Naive thymus-derived CD4-positive, alpha-beta T cell (primary cell): ENCODE data around the gene CPB2. TPM values are rescaled to one million over a fixed set of nuclear protein-coding genes. Genes with fewer than 3 reads are reported as not detected.

Experiments
- ATAC-seq: fragments of 150-1000 bp; cut with Tn5 transposase; 2 replicates; pipeline ENCODE4 v1.10.0; 2021; ENCODE audit warnings: mild to moderate bottlenecking, moderate library complexity
- CTCF ChIA-PET: fragments of 350-600 bp; sonication (Branson Sonifier 250); formaldehyde crosslinking; loops from one replicate; lab custom pipeline; 2021; ENCODE audit warnings: antibody characterized with exemption; lab: Charles Lee
- POLR2A ChIA-PET: fragments of 350-600 bp; sonication (Branson Sonifier 250); formaldehyde crosslinking; loops from one replicate; lab custom pipeline; 2021; ENCODE audit warnings: antibody characterized with exemption, inconsistent platforms; lab: Charles Lee
- DNase-seq, 9 donors: peaks; one replicate each; pipeline versions ENCODE4 v3.0.0 to v3.0.0-alpha.2; 2020 to 2022; ENCODE audit warnings: mixed read lengths in 1 of 9
- H3K27ac ChIP-seq: one replicate; pipeline ENCODE4 v1.7.0; 2013; ENCODE audit warnings: mild to moderate bottlenecking, low read depth, low read length, moderate library complexity
- H3K27me3 ChIP-seq, 2 donors: one replicate each; pipeline ENCODE4 v1.7.0; 2013; ENCODE audit warnings: low read length in 2 of 2, mild to moderate bottlenecking in 2 of 2, moderate library complexity in 2 of 2; ENCODE audit not compliant: control insufficient read depth in 2 of 2, insufficient read depth in 2 of 2
- H3K36me3 ChIP-seq, 3 experiments: 1 replicate in 2 of 3; 2 replicates in 1 of 3; pipeline ENCODE4 v1.7.0; 2013; ENCODE audit warnings: low read length in 3 of 3, mild to moderate bottlenecking in 3 of 3, moderate library complexity in 1 of 3; ENCODE audit not compliant: insufficient read depth in 3 of 3, control insufficient read depth in 2 of 3
- H3K4me1 ChIP-seq, 2 donors: one replicate each; pipeline ENCODE4 v1.7.0; 2013; ENCODE audit warnings: low read length in 2 of 2, mild to moderate bottlenecking in 2 of 2, moderate library complexity in 1 of 2; ENCODE audit not compliant: control insufficient read depth in 2 of 2, insufficient read depth in 2 of 2
- H3K4me3 ChIP-seq: 2 replicates; pipeline ENCODE4 v1.7.0; 2013; ENCODE audit warnings: mild to moderate bottlenecking, low read length
- H3K9me3 ChIP-seq, 3 experiments: 1 replicate in 2 of 3; 2 replicates in 1 of 3; pipeline ENCODE4 v1.7.0; 2013; ENCODE audit warnings: low read length in 3 of 3; ENCODE audit not compliant: control insufficient read depth in 2 of 3
- H3K27ac Mint-ChIP-seq, 9 donors: one replicate each; pipeline ENCODE4 v1.8.0; 2020 to 2022; ENCODE audit warnings: mixed read lengths in 9 of 9, mild to moderate bottlenecking in 8 of 9, moderate library complexity in 5 of 9, inconsistent platforms in 2 of 9
- H3K27me3 Mint-ChIP-seq, 5 donors: one replicate each; pipeline ENCODE4 v1.8.0; 2021 to 2022; ENCODE audit warnings: mixed read lengths in 5 of 5, mild to moderate bottlenecking in 1 of 5
- H3K36me3 Mint-ChIP-seq, 5 donors: one replicate each; pipeline ENCODE4 v1.8.0; 2020 to 2022; ENCODE audit warnings: mixed read lengths in 5 of 5, mild to moderate bottlenecking in 3 of 5, inconsistent platforms in 1 of 5
- H3K4me1 Mint-ChIP-seq, 7 donors: one replicate each; pipeline ENCODE4 v1.8.0; 2020 to 2022; ENCODE audit warnings: mixed read lengths in 7 of 7, mild to moderate bottlenecking in 3 of 7, inconsistent platforms in 1 of 7
- H3K4me3 Mint-ChIP-seq, 10 donors: one replicate each; pipeline ENCODE4 v1.8.0; 2020 to 2022; ENCODE audit warnings: mild to moderate bottlenecking in 10 of 10, mixed read lengths in 10 of 10, moderate library complexity in 6 of 10, inconsistent platforms in 2 of 10
- H3K9me3 Mint-ChIP-seq, 11 donors: one replicate each; pipeline ENCODE4 v1.8.0; 2020 to 2022; ENCODE audit warnings: mixed read lengths in 11 of 11, mild to moderate bottlenecking in 4 of 11, inconsistent platforms in 1 of 11, moderate library complexity in 1 of 11
- intact Hi-C, 2 donors: fragments of 100-400 bp; cut with micrococcal nuclease; formaldehyde crosslinking; loops; one replicate each; pipeline ENCODE4 v1.15.1; 2023
- polyA plus RNA-seq, 2 donors: library from polyadenylated mRNA; unstranded; fragments of 300-500 nt; fragmentation: Illumina TruSeq; gene quantifications; one replicate each; pipeline ENCODE4 v1.2.3, GENCODE V29; 2021
- total RNA-seq, 6 experiments: library from RNA in 5 of 6; stranded (reverse) in 5 of 6; gene quantifications; 1 replicate in 5 of 6; 2 replicates in 1 of 6; pipeline ENCODE4 v1.2.3 and lab custom pipeline; 2021 to 2026

Gene CPB2
- total and polyA plus RNA-seq, 7 experiments from 2014 or later: not detected

GRCh38 chr13:46032341-46032740 lies 72.5 kb downstream of the CPB2 start:
- ChIA-PET POLR2A (no interaction called here), CTCF (no interaction called here)
- Histone ChIP-seq H3K4me1 (no peaks in the 10 kb centered on the region), H3K36me3 (no peaks in the 10 kb centered on the region), H3K27ac (no peak overlapping the region), H3K27me3 (no peaks in the 10 kb centered on the region), H3K9me3 (no peaks in the 10 kb centered on the region), H3K4me3 (no peak overlapping the region)
- ATAC-seq: no peak
- Mint-ChIP-seq H3K9me3 (peaks cover 0 to 22% (median 3%) of the 10 kb centered on the region in 11 donors), H3K27ac (no peak overlapping the region), H3K36me3 (peaks cover 4 to 81% (median 79%) of the 10 kb centered on the region in 5 donors), H3K4me1 (peaks cover 9 to 59% (median 27%) of the 10 kb centered on the region in 7 donors), H3K4me3 (no peak overlapping the region), H3K27me3 (no peaks in the 10 kb centered on the region)
- DNase-seq: no peak
- intact Hi-C loops: no loop called here

- no peak for DNase-seq
- Histone ChIP-seq H3K27me3 (no peaks in the 10 kb centered on the region), H3K27ac (no peak overlapping the region), H3K4me3 (no peak overlapping the region), H3K4me1 (no peaks in the 10 kb centered on the region), H3K36me3 (no peaks in the 10 kb centered on the region), H3K9me3 (no peaks in the 10 kb centered on the region)
- Mint-ChIP-seq H3K4me1 (peaks cover 9 to 62% (median 29%) of the 10 kb centered on the region in 7 donors), H3K27ac (no peak overlapping the region), H3K36me3 (peaks cover 4 to 77% (median 76%) of the 10 kb centered on the region in 5 donors), H3K9me3 (peaks cover 0 to 22% (median 3%) of the 10 kb centered on the region in 11 donors), H3K27me3 (no peaks in the 10 kb centered on the region), H3K4me3 (no peak overlapping the region)
- ATAC-seq: no peak
- intact Hi-C loops: no loop called here
- ChIA-PET POLR2A (interaction anchor here (0.7 kb wide), 1 partner anchor 20 kb away, joined by 5 read pairs; the partner anchor contains the start of gene ZC3H13), CTCF (no interaction called here)
Observed at GRCh38 chr13:46031581-46032263, 73.1 kb downstream of the CPB2 start.

- no peak for DNase-seq
- H3K9me3 ChIP-seq: no peaks in the 10 kb centered on the region
- H3K4me3 Mint-ChIP-seq: no peak overlapping the region
- peaks cover 0 to 3% (median 0%) of the 10 kb centered on the region in 3 experiments for H3K36me3 ChIP-seq
- peaks cover 0 to 6% (median 0%) of the 10 kb centered on the region in 11 donors for H3K9me3 Mint-ChIP-seq
- H3K4me1 ChIP-seq: no peaks in the 10 kb centered on the region
- peaks cover 4 to 30% (median 24%) of the 10 kb centered on the region in 7 donors for H3K4me1 Mint-ChIP-seq
- no peak overlapping the region for H3K27ac ChIP-seq
- H3K4me3 ChIP-seq: no peak overlapping the region
- no peaks in the 10 kb centered on the region for H3K27me3 Mint-ChIP-seq
- H3K27me3 ChIP-seq: no peaks in the 10 kb centered on the region
- no peak for ATAC-seq
- CTCF ChIA-PET: no interaction called here
- H3K27ac Mint-ChIP-seq: no peak overlapping the region
- intact Hi-C loops: no loop called here
- POLR2A ChIA-PET: no interaction called here
- peaks cover 5 to 42% (median 21%) of the 10 kb centered on the region in 5 donors for H3K36me3 Mint-ChIP-seq
Observed at GRCh38 chr13:46025157-46025556, 79.7 kb downstream of the CPB2 start.

GRCh38 chr13:46022481-46022880 lies 82.4 kb downstream of the CPB2 start:
- peaks cover 7 to 37% (median 11%) of the 10 kb centered on the region in 5 donors for H3K36me3 Mint-ChIP-seq
- CTCF ChIA-PET: interaction anchor here (0.5 kb wide), 1 partner anchor 159 kb away, joined by 3 read pairs; the partner anchor contains the start of gene LCP1

GRCh38 chr13:46016216-46016615 lies 88.6 kb downstream of the CPB2 start:
- no peak for ATAC-seq
- Histone ChIP-seq H3K36me3 (peaks cover 3 to 27% (median 15%) of the 10 kb centered on the region in 3 experiments), H3K4me3 (no peak overlapping the region), H3K27ac (no peak overlapping the region), H3K9me3 (no peaks in the 10 kb centered on the region), H3K4me1 (no peaks in the 10 kb centered on the region), H3K27me3 (no peaks in the 10 kb centered on the region)
- POLR2A ChIA-PET: no interaction called here
- H3K9me3 Mint-ChIP-seq: no peaks in the 10 kb centered on the region
- peaks cover 0 to 6% (median 4%) of the 10 kb centered on the region in 7 donors for H3K4me1 Mint-ChIP-seq
- CTCF ChIA-PET: no interaction called here
- no peaks in the 10 kb centered on the region for H3K27me3 Mint-ChIP-seq
- intact Hi-C loops: no loop called here
- peaks cover 10 to 46% (median 15%) of the 10 kb centered on the region in 5 donors for H3K36me3 Mint-ChIP-seq
- no peak overlapping the region for H3K4me3 Mint-ChIP-seq
- H3K27ac Mint-ChIP-seq: peak overlapping the region in 3 of 9 donors; percentile 5 to 66 (median 11)
- DNase-seq: no peak

More at GRCh38 chr13:46022481-46022880, 82.4 kb downstream of the CPB2 start:
- Histone ChIP-seq H3K9me3 (no peaks in the 10 kb centered on the region), H3K4me3 (no peak overlapping the region), H3K4me1 (no peaks in the 10 kb centered on the region), H3K36me3 (peaks cover 3 to 16% (median 10%) of the 10 kb centered on the region in 3 experiments), H3K27ac (no peak overlapping the region), H3K27me3 (no peaks in the 10 kb centered on the region)
- ATAC-seq: no peak
- Mint-ChIP-seq H3K27me3 (no peaks in the 10 kb centered on the region), H3K4me3 (no peak overlapping the region), H3K27ac (no peak overlapping the region), H3K4me1 (peaks cover 2 to 24% (median 9%) of the 10 kb centered on the region in 7 donors), H3K9me3 (no peaks in the 10 kb centered on the region)
- intact Hi-C loops: no loop called here
- POLR2A ChIA-PET: no interaction called here
- DNase-seq: no peak

- H3K9me3 ChIP-seq: no peaks in the 10 kb centered on the region
- H3K36me3 ChIP-seq: peaks cover 3 to 28% (median 19%) of the 10 kb centered on the region in 3 experiments
- ChIA-PET POLR2A (no interaction called here), CTCF (no interaction called here)
- H3K27me3 ChIP-seq: no peaks in the 10 kb centered on the region
- Mint-ChIP-seq H3K4me3 (no peak overlapping the region), H3K27me3 (no peaks in the 10 kb centered on the region), H3K36me3 (peaks cover 10 to 47% (median 15%) of the 10 kb centered on the region in 5 donors), H3K4me1 (peaks cover 0 to 6% (median 4%) of the 10 kb centered on the region in 7 donors), H3K27ac (peak overlapping the region in 1 of 9 donors; percentile 17), H3K9me3 (no peaks in the 10 kb centered on the region)
- no peak for DNase-seq
- intact Hi-C loops: no loop called here
- H3K4me1 ChIP-seq: no peaks in the 10 kb centered on the region
- H3K27ac ChIP-seq: no peak overlapping the region
- no peak overlapping the region for H3K4me3 ChIP-seq
- ATAC-seq: no peak
Observed at GRCh38 chr13:46015366-46015765, 89.5 kb downstream of the CPB2 start.
